GM12878 (cell line): Measurements from ENCODE around the gene KLHL35.

ENCODE experiments used
- BRCA1 ChIP-seq: IDR thresholded peaks from 2 replicates; pipeline ENCODE4 v1.6.1; 2011; ENCODE audit warnings: low read depth, low read length, improper control_type of control experiment
- CTCF ChIP-seq, 3 experiments: IDR thresholded peaks in 2 of 3; conservative IDR thresholded peaks in 1 of 3; 2 replicates each; pipeline ENCODE4 v1.5.1; 2011; ENCODE audit warnings: low read depth in 3 of 3, low read length in 3 of 3, mild to moderate bottlenecking in 3 of 3, control low read depth in 2 of 3, moderate library complexity in 2 of 3, inconsistent platforms in 1 of 3, mixed read lengths in 1 of 3; ENCODE audit not compliant: control insufficient read depth in 2 of 3, insufficient read depth in 1 of 3; ENCODE audit errors: extremely low read depth in 1 of 3
- PBX3 ChIP-seq: IDR thresholded peaks from 2 replicates; pipeline ENCODE4 v1.6.1; 2011; ENCODE audit warnings: mild to moderate bottlenecking, low read depth, low read length, moderate library complexity; ENCODE audit not compliant: insufficient replicate concordance

- no peak for TF ChIP-seq CTCF (IDR thresholded peaks at IDR 0.05 in 2 of 3, conservative IDR thresholded peaks at IDR 0.05 in 1 of 3; ENCODE audit: control insufficient read depth in 2 of 3, extremely low read depth in 1 of 3, insufficient read depth in 1 of 3, low read depth in 3 of 3, low read length in 3 of 3)
- no peak for TF ChIP-seq PBX3
- TF ChIP-seq BRCA1, result no peak
These were observed 21.1 kb upstream of the KLHL35 start for GRCh38 chr11:75453916-75454655.
